Bone marrow (tissue), 2 donors: ENCODE measurements around the gene HS6ST2.

Source experiments
- DNase-seq, 2 donors: peaks; one replicate each; lab custom pipeline; 2025; lab: John Stamatoyannopoulos, UW

HS6ST2 gene

GRCh38 chrX:132615391-132616131 is 342.9 kb downstream of the HS6ST2 start:
- DNase-seq, result peak; percentile 0 to 18

GRCh38 chrX:132614297-132614696 is 344.1 kb downstream of the HS6ST2 start:
- no peak for DNase-seq

GRCh38 chrX:132613801-132614200 is 344.6 kb downstream of the HS6ST2 start:
- no peak for DNase-seq

- peak in 1 of 2 donors; percentile 13 for DNase-seq
Measured at GRCh38 chrX:132612821-132613564, 345.4 kb downstream of the HS6ST2 start.

- DNase-seq, result no peak
Measured at GRCh38 chrX:132610536-132610935, 347.9 kb downstream of the HS6ST2 start.

GRCh38 chrX:132609362-132609848 is 349.0 kb downstream of the HS6ST2 start:
- no peak for DNase-seq

GRCh38 chrX:132603700-132604286 is 354.6 kb downstream of the HS6ST2 start:
- no peak for DNase-seq

GRCh38 chrX:132602701-132603100 is 355.7 kb downstream of the HS6ST2 start:
- DNase-seq, result no peak

- no peak for DNase-seq
Measured at GRCh38 chrX:132594999-132595398, 363.4 kb downstream of the HS6ST2 start.

- no peak for DNase-seq
Measured at GRCh38 chrX:132594129-132594528, 364.3 kb downstream of the HS6ST2 start.

GRCh38 chrX:132592880-132593279 is 365.5 kb downstream of the HS6ST2 start:
- no peak for DNase-seq

GRCh38 chrX:132591719-132592275 is 366.6 kb downstream of the HS6ST2 start:
- no peak for DNase-seq

- no peak for DNase-seq
Measured at GRCh38 chrX:132590350-132591026, 367.9 kb downstream of the HS6ST2 start.

GRCh38 chrX:132584936-132585335 is 373.5 kb downstream of the HS6ST2 start:
- DNase-seq, result no peak

GRCh38 chrX:132576939-132577338 is 381.5 kb downstream of the HS6ST2 start:
- DNase-seq, result no peak
